ENCODE results near the gene CNTNAP2.

DNA sequence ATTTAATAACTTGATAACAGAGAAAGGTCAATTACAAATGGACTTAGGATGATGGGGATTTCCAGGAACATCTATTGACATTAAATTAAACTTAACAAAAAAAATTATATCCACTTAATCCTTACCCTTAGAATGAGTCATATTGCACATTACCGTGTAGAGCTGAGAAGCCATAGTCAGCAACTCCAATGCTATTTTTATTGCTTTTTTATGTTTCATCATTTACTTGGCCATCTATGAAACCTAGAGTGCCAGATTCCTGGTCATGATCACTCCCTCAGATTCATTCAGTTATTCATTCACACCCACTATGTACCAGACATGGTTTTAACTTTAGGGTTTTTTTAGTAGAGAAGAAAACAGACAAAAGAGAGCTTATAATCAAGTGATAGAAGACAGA lies 1180.4 kb downstream of the CNTNAP2 start:
- TF ChIP-seq, protein P1, sequence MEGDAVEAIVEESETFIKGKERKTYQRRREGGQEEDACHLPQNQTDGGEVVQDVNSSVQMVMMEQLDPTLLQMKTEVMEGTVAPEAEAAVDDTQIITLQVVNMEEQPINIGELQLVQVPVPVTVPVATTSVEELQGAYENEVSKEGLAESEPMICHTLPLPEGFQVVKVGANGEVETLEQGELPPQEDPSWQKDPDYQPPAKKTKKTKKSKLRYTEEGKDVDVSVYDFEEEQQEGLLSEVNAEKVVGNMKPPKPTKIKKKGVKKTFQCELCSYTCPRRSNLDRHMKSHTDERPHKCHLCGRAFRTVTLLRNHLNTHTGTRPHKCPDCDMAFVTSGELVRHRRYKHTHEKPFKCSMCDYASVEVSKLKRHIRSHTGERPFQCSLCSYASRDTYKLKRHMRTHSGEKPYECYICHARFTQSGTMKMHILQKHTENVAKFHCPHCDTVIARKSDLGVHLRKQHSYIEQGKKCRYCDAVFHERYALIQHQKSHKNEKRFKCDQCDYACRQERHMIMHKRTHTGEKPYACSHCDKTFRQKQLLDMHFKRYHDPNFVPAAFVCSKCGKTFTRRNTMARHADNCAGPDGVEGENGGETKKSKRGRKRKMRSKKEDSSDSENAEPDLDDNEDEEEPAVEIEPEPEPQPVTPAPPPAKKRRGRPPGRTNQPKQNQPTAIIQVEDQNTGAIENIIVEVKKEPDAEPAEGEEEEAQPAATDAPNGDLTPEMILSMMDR (IDR thresholded peaks at IDR 0.05; ENCODE audit: borderline replicate concordance, extremely low read depth, low read length, poor library complexity, severe bottlenecking): no peak
- no peak for TF ChIP-seq EZH2 (IDR thresholded peaks at IDR 0.05; ENCODE audit: borderline replicate concordance, low read depth, low read length, severe bottlenecking)
